GM18861 (cell line): ENCODE measurements around the gene CHN1.

Source experiments
- ATAC-seq: cut with Tn5 transposase; IDR thresholded peaks from one replicate; pipeline ENCODE4 v1.9.1; 2021; ENCODE audit not compliant: unreplicated experiment

The CHN1 gene

GRCh38 chr2:174771631-174772471 lies 233.3 kb downstream of the CHN1 start:
- no peak for ATAC-seq

GRCh38 chr2:174771136-174771535 lies 234.0 kb downstream of the CHN1 start:
- ATAC-seq, result no peak

GRCh38 chr2:174768557-174768956 lies 236.6 kb downstream of the CHN1 start:
- no peak for ATAC-seq

GRCh38 chr2:174766271-174766670 lies 238.9 kb downstream of the CHN1 start:
- ATAC-seq, result no peak

- ATAC-seq, result no peak
Observed at GRCh38 chr2:174765576-174765975, 239.6 kb downstream of the CHN1 start.

- peak; percentile 62 for ATAC-seq
Observed at GRCh38 chr2:174764280-174765255, 240.6 kb downstream of the CHN1 start, which contains the start of gene CHRNA1. Gene CHRNA1, minus strand, starts transcription at chr2:174764472. Its CDS starts 78 bp downstream, at chr2:174764394.

GRCh38 chr2:174763780-174764179 lies 241.4 kb downstream of the CHN1 start:
- ATAC-seq, result no peak

GRCh38 chr2:174762464-174762863 lies 242.7 kb downstream of the CHN1 start:
- no peak for ATAC-seq

- ATAC-seq, result no peak
Observed at GRCh38 chr2:174761837-174762236, 243.3 kb downstream of the CHN1 start.

GRCh38 chr2:174760845-174761473 lies 244.2 kb downstream of the CHN1 start:
- ATAC-seq, result no peak

- no peak for ATAC-seq
Observed at GRCh38 chr2:174759381-174760065, 245.7 kb downstream of the CHN1 start.

- ATAC-seq, result no peak
Observed at GRCh38 chr2:174756743-174757142, 248.4 kb downstream of the CHN1 start.

- ATAC-seq, result peak; percentile 21
Observed at GRCh38 chr2:174753038-174753633, 252.0 kb downstream of the CHN1 start.

- peak; percentile 86 for ATAC-seq
Observed at GRCh38 chr2:174752403-174753037, 252.7 kb downstream of the CHN1 start.

GRCh38 chr2:174750923-174751441 lies 254.2 kb downstream of the CHN1 start:
- ATAC-seq, result peak; percentile 43

- no peak for ATAC-seq
Observed at GRCh38 chr2:174749793-174750192, 255.4 kb downstream of the CHN1 start.

- ATAC-seq, result no peak
Observed at GRCh38 chr2:174748948-174749347, 256.2 kb downstream of the CHN1 start.
